Spleen (tissue), 11 donors: Measurements from ENCODE around the gene ELF2. TPM values are rescaled to one million over a fixed set of nuclear protein-coding genes. Genes with fewer than 3 reads are reported as not detected.
"Not testable (repeated sequence)": the region's sequence is repeated elsewhere in the genome, so short reads cannot be mapped to it uniquely, and the experiment has no call there.

Source experiments
- DNase-seq: peaks from one replicate; pipeline ENCODE4 v3.0.0-alpha.2; 2020
- H3K27ac ChIP-seq, 8 donors: fragments of 200-600 bp; sonication (generic) in 7 of 8; 1 replicate in 4 of 8; 2 replicates in 4 of 8; pipeline versions ENCODE4 v1.5.0 to v1.8.0; 2016 to 2021; ENCODE audit warnings: inconsistent platforms in 4 of 8, mild to moderate bottlenecking in 4 of 8, moderate library complexity in 1 of 8
- H3K27me3 ChIP-seq, 7 donors: fragments of 200-600 bp; sonication (generic) in 6 of 7; replicated peaks in 1 of 7; 1 replicate in 4 of 7; 2 replicates in 3 of 7; pipeline versions ENCODE4 v1.5.0 to v1.8.0; 2016 to 2021; ENCODE audit warnings: inconsistent platforms in 3 of 7, mild to moderate bottlenecking in 1 of 7
- H3K36me3 ChIP-seq, 6 donors: fragments of 200-600 bp; sonication (generic) in 5 of 6; 1 replicate in 4 of 6; 2 replicates in 2 of 6; pipeline versions ENCODE4 v1.5.0 to v1.8.0; 2016 to 2021; ENCODE audit warnings: inconsistent platforms in 2 of 6
- H3K4me1 ChIP-seq, 6 donors: fragments of 200-600 bp; sonication (generic) in 5 of 6; 1 replicate in 3 of 6; 2 replicates in 3 of 6; pipeline versions ENCODE4 v1.5.0 to v1.8.0; 2016 to 2021; ENCODE audit warnings: inconsistent platforms in 3 of 6
- H3K4me3 ChIP-seq, 8 donors: fragments of 200-600 bp; sonication (generic) in 7 of 8; 1 replicate in 4 of 8; 2 replicates in 4 of 8; pipeline versions ENCODE4 v1.5.0 to v1.8.0; 2016 to 2021; ENCODE audit warnings: inconsistent platforms in 4 of 8, mild to moderate bottlenecking in 4 of 8, moderate library complexity in 2 of 8
- H3K9me3 ChIP-seq, 8 donors: fragments of 200-600 bp; sonication (generic) in 7 of 8; 1 replicate in 4 of 8; 2 replicates in 4 of 8; pipeline versions ENCODE4 v1.5.0 to v1.8.0; 2016 to 2021; ENCODE audit warnings: inconsistent platforms in 4 of 8
- CTCF ChIP-seq, 11 experiments: fragments of 200-600 bp in 7 of 11; fragments of 450-650 bp in 4 of 11; sonication (generic) in 4 of 11; IDR thresholded peaks in 8 of 11; conservative IDR thresholded peaks in 3 of 11; 1 replicate in 7 of 11; 2 replicates in 4 of 11; pipeline versions ENCODE4 v1.4.0 to v1.8.0; 2016 to 2021; ENCODE audit warnings: antibody characterized with exemption in 11 of 11, inconsistent platforms in 4 of 11, mild to moderate bottlenecking in 1 of 11
- POLR2A ChIP-seq, 3 donors: fragments of 450-650 bp; IDR thresholded peaks; one replicate each; pipeline ENCODE4 v1.5.1; 2017; ENCODE audit warnings: antibody characterized with exemption in 3 of 3, mild to moderate bottlenecking in 1 of 3
- POLR2AphosphoS5 ChIP-seq, 3 donors: sonication (generic); formaldehyde crosslinking; IDR thresholded peaks; one replicate each; pipeline ENCODE4 v1.5.1; 2017; ENCODE audit warnings: antibody characterized with exemption in 3 of 3
- WGBS, 5 donors: extraction: QIAGEN DNeasy Blood & Tissue Kit in 3 of 5; methylation state at CpG; one replicate each; pipeline versions ENCODE4 v1.1.5 to v1.1.7; 2013 to 2018; 5-methylcytosine and 5-hydroxymethylcytosine counted together
- intact Hi-C: fragments of 100-400 bp; cut with DNase I; formaldehyde crosslinking; loops from one replicate; pipeline ENCODE4 v1.15.0; 2023; ENCODE audit warnings: low total_unique reads
- polyA plus RNA-seq, 3 donors: library from polyadenylated mRNA; stranded (reverse); fragments of 200-250 nt; gene quantifications; one replicate each; pipeline ENCODE4 v1.2.1, GENCODE V29; 2013
- total RNA-seq, 7 donors: library from RNA; depleted of rRNA in 3 of 7; stranded (reverse); fragments of >200 nt in 3 of 7; fragmentation: NEBNext Ultra II Directional in 4 of 7; extraction: Animal tissue kit (Norgen Biotek cat#: 25700) in 4 of 7; gene quantifications; one replicate each; pipeline versions ENCODE4 v1.1.0 to v1.2.1, GENCODE V29; 2016 to 2021
- donor health status: healthy with polysubstance abuse.
- donor health status: DM: no; HTN: no; CAD: no; lungs with moderate emphysema.
- donor health status: DM: no; HTN: no; CAD: no.
- donor health status: Bipolar disorder and iron deficiency.
- donor health status: healthy.
- donor health status: DM: no; HTN: no; CAD: no.
- donor health status: DM: yes; HTN: yes; CAD: no.

Gene ELF2
- total and polyA plus RNA-seq, 10 donors: 13.0 to 85.8 (median 62.2) TPM

DNA sequence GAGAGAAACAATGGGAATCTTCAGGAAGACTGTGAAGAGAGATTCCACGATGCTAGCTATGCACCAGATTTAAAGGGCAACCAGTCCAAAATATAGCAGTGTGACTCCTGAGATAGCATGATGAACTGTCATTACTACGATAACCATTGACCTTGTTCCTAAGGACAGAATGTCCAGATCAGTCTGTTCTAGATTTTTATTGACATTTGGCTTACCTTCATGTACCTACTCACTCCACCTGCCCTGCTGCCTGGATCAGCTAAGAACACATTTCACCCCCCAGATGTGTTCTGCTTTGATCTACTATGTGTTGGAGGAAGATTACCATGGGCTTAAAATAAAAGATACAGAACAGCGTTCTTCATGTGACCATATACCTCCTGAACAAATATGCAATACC, 50.1 kb downstream of the ELF2 start:
- Histone ChIP-seq H3K4me3 (no peak overlapping the region), H3K36me3 (peaks cover 0 to 29% (median 0%) of the 10 kb centered on the region in 6 donors), H3K4me1 (no peaks in the 10 kb centered on the region), H3K27me3 (no peaks in the 10 kb centered on the region), H3K9me3 (no peaks in the 10 kb centered on the region), H3K27ac (no peak overlapping the region)
- 83 to 97% (median 87%) methylated on average over 3 of the region's 3 CpGs for WGBS, 5 donors
- intact Hi-C loops: no loop called here
- DNase-seq: no peak
- TF ChIP-seq POLR2A (IDR thresholded peaks at IDR 0.05) (no peak), POLR2AphosphoS5 (IDR thresholded peaks at IDR 0.05) (no peak), CTCF (IDR thresholded peaks at IDR 0.05 in 8 of 11, conservative IDR thresholded peaks at IDR 0.05 in 3 of 11) (no peak)

GRCh38 chr4:139123910-139124309, 53.1 kb downstream of the ELF2 start:
- 93 to 99% (median 96%) methylated on average over 2 of the region's 2 CpGs for WGBS, 5 donors

DNA sequence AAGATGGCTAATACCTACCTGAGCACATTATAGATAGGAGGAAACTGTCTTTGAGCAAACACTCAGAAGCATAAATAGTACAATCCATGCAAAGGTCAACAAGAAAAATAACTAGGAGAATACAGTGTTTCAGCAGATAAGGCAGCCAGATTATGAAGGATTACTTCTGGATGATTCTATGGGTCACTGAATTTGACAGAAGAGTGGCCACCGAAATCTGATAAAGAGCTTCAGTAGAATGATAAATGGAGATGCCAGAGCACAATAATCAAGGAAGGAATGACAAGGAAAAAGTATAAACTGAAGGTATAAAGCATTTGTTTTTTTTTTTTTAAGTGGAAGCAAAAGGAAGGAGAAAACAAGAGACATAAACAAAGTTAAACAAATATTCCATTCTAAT, 58.7 kb downstream of the ELF2 start:
- TF ChIP-seq POLR2AphosphoS5 (IDR thresholded peaks at IDR 0.05) (no peak), CTCF (IDR thresholded peaks at IDR 0.05 in 8 of 11, conservative IDR thresholded peaks at IDR 0.05 in 3 of 11) (no peak), POLR2A (IDR thresholded peaks at IDR 0.05) (no peak)
- DNase-seq: no peak
- no peaks in the 10 kb centered on the region for H3K27me3 ChIP-seq
- no peaks in the 10 kb centered on the region for H3K9me3 ChIP-seq
- H3K36me3 ChIP-seq: peaks cover 0 to 58% (median 8%) of the 10 kb centered on the region in 6 donors
- H3K4me3 ChIP-seq: no peak overlapping the region
- WGBS, 5 donors: 83 to 98% (median 95%) methylated on average over 1 of the region's 1 CpG
- H3K27ac ChIP-seq: no peak overlapping the region
- H3K4me1 ChIP-seq: no peaks in the 10 kb centered on the region
- intact Hi-C loops: loop anchor here (10.0 kb wide), 1 partner anchor 46 kb away; no protein-coding TSS in a partner anchor

More at GRCh38 chr4:139123910-139124309, 53.1 kb downstream of the ELF2 start:
- no peak overlapping the region for H3K4me3 ChIP-seq
- no peaks in the 10 kb centered on the region for H3K9me3 ChIP-seq
- H3K27me3 ChIP-seq: no peaks in the 10 kb centered on the region
- intact Hi-C loops: no loop called here
- DNase-seq: no peak
- no peaks in the 10 kb centered on the region for H3K4me1 ChIP-seq
- peaks cover 0 to 38% (median 0%) of the 10 kb centered on the region in 6 donors for H3K36me3 ChIP-seq
- no peak overlapping the region for H3K27ac ChIP-seq
- TF ChIP-seq CTCF (IDR thresholded peaks at IDR 0.05 in 8 of 11, conservative IDR thresholded peaks at IDR 0.05 in 3 of 11): no peak
- no peak for TF ChIP-seq POLR2A (IDR thresholded peaks at IDR 0.05)

DNA sequence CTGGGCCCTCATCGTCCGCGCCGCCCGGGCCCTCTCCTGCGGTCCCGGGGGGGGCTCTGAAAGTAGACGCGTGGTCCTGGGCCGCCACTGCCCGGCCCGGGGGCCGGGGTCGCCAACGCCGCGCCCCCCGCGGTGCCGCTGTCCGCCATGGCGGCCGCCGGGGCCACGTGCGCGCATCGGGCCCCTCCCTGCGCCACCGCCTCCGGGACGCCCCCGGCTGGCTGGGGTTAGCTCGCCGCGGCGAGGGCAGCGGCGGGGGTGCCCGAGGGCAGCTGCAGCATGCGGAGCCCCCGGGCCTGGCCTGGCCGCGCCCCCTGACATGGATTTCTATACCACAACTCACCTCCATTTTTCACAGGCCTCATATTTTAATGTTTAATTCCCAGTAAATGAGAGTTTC, 61.8 kb downstream of the ELF2 start:
- Histone ChIP-seq H3K4me1 (no peaks in the 10 kb centered on the region), H3K27ac (no peak overlapping the region), H3K27me3 (no peaks in the 10 kb centered on the region), H3K4me3 (no peak overlapping the region), H3K9me3 (no peaks in the 10 kb centered on the region), H3K36me3 (peaks cover 0 to 49% (median 8%) of the 10 kb centered on the region in 6 donors)
- TF ChIP-seq POLR2AphosphoS5 (IDR thresholded peaks at IDR 0.05): no peak
- no peak for TF ChIP-seq CTCF (IDR thresholded peaks at IDR 0.05 in 8 of 11, conservative IDR thresholded peaks at IDR 0.05 in 3 of 11)
- no peak for TF ChIP-seq POLR2A (IDR thresholded peaks at IDR 0.05)
- DNase-seq: peak; percentile 34
- 97 to 100% (median 99%) methylated on average over 20 to 44 of the region's 44 CpGs for WGBS, 5 donors
- intact Hi-C loops: loop anchor here (10.0 kb wide), 1 partner anchor 50 kb away; no protein-coding TSS in a partner anchor

DNA sequence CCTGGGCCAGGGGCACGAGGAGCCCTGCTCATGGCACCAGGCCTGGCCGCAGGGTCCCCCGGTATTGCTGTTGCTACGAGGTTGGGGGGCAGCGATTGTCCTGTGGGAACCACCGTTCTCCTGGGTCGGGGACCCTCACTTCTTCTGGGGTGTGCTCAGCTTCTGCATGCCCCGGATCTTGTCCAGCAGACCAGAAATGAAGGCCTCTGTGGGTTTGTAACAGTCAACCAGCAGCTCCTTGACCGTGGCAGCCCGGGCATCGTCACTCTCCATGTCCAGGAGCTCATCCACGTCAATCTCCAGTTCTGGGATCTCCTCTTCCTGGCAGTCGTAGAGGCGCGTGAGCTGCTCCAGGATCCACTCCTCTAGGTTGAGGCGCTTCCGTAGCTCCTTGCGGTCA, 62.2 kb downstream of the ELF2 start:
- intact Hi-C loops: loop anchor here (10.0 kb wide), 1 partner anchor 50 kb away; no protein-coding TSS in a partner anchor
- H3K4me1 ChIP-seq, H3K27ac ChIP-seq, H3K9me3 ChIP-seq, H3K4me3 ChIP-seq, H3K27me3 ChIP-seq: not testable (repeated sequence)
- 96 to 99% (median 97%) methylated on average over 17 to 18 of the region's 18 CpGs for WGBS, 5 donors
- H3K36me3 ChIP-seq: peaks cover 0 to 46% (median 8%) of the 10 kb centered on the region in 6 donors
- DNase-seq: peak; percentile 34
